Trophoblast cell (in vitro differentiated cells and primary cell): ENCODE data around the gene RPLP2.

Source experiments
- DNase-seq, 2 donors: peaks; one replicate each; pipeline ENCODE4 v3.0.0-alpha.2; 2016
- H2AFZ ChIP-seq: 2 replicates; pipeline ENCODE4 v1.6.1; 2013; ENCODE audit warnings: low read length, moderate library complexity, mild to moderate bottlenecking; ENCODE audit not compliant: insufficient read depth, poor library complexity
- H2AK5ac ChIP-seq: 2 replicates; pipeline ENCODE4 v1.6.1; 2013; ENCODE audit warnings: mild to moderate bottlenecking, low read length
- H2BK120ac ChIP-seq: 2 replicates; pipeline ENCODE4 v1.6.1; 2013; ENCODE audit warnings: low read length, mild to moderate bottlenecking, moderate library complexity; ENCODE audit not compliant: insufficient read depth, poor library complexity
- H2BK12ac ChIP-seq: 2 replicates; pipeline ENCODE4 v1.6.1; 2013; ENCODE audit warnings: mild to moderate bottlenecking, low read length, moderate library complexity
- H2BK5ac ChIP-seq: 2 replicates; pipeline ENCODE4 v1.6.1; 2013; ENCODE audit warnings: low read length, low read depth, moderate library complexity, mild to moderate bottlenecking; ENCODE audit not compliant: poor library complexity
- H3K14ac ChIP-seq: 2 replicates; pipeline ENCODE4 v1.6.1; 2013; ENCODE audit warnings: mild to moderate bottlenecking, low read length
- H3K18ac ChIP-seq: 2 replicates; pipeline ENCODE4 v1.6.1; 2013; ENCODE audit warnings: mild to moderate bottlenecking, low read length
- H3K23ac ChIP-seq: 2 replicates; pipeline ENCODE4 v1.6.1; 2013; ENCODE audit warnings: low read length
- H3K27ac ChIP-seq: 2 replicates; pipeline ENCODE4 v1.5.1; 2013; ENCODE audit warnings: low read depth, mild to moderate bottlenecking, inconsistent platforms, low read length, moderate library complexity
- H3K27me3 ChIP-seq: 2 replicates; pipeline ENCODE4 v1.6.1; 2013; ENCODE audit warnings: inconsistent platforms, mild to moderate bottlenecking, low read length, moderate library complexity; ENCODE audit not compliant: insufficient read depth
- H3K36me3 ChIP-seq, 2 experiments: 1 replicate in 1 of 2; 2 replicates in 1 of 2; pipeline ENCODE4 v1.6.1; 2013; ENCODE audit warnings: low read length in 2 of 2, mild to moderate bottlenecking in 2 of 2, moderate library complexity in 1 of 2; ENCODE audit not compliant: insufficient read depth in 2 of 2, control insufficient read depth in 1 of 2
- H3K4ac ChIP-seq: 2 replicates; pipeline ENCODE4 v1.6.1; 2013; ENCODE audit warnings: low read depth, mild to moderate bottlenecking, low read length, moderate library complexity
- H3K4me1 ChIP-seq, 2 experiments: 1 replicate in 1 of 2; 2 replicates in 1 of 2; pipeline ENCODE4 v1.6.1; 2013; ENCODE audit warnings: low read length in 2 of 2, mild to moderate bottlenecking in 2 of 2, moderate library complexity in 1 of 2; ENCODE audit not compliant: insufficient read depth in 2 of 2, control insufficient read depth in 1 of 2
- H3K4me2 ChIP-seq: 2 replicates; pipeline ENCODE4 v1.6.1; 2013; ENCODE audit warnings: inconsistent platforms, mild to moderate bottlenecking, low read length, moderate library complexity
- H3K4me3 ChIP-seq: 2 replicates; pipeline ENCODE4 v1.5.1; 2013; ENCODE audit warnings: mild to moderate bottlenecking, low read depth, low read length, inconsistent platforms
- H3K79me1 ChIP-seq: one replicate; pipeline ENCODE4 v1.6.1; 2013; ENCODE audit warnings: low read length
- H3K79me2 ChIP-seq: 2 replicates; pipeline ENCODE4 v1.6.1; 2013; ENCODE audit warnings: low read length, mild to moderate bottlenecking; ENCODE audit not compliant: control insufficient read depth, insufficient read depth, poor library complexity
- H3K9ac ChIP-seq: 2 replicates; pipeline ENCODE4 v1.6.1; 2013; ENCODE audit warnings: mild to moderate bottlenecking, low read length
- H3K9me3 ChIP-seq: 2 replicates; pipeline ENCODE4 v1.6.1; 2013; ENCODE audit warnings: low read depth, mild to moderate bottlenecking, control low read depth, inconsistent platforms, low read length; ENCODE audit not compliant: insufficient read depth
- H4K12ac ChIP-seq: 2 replicates; pipeline ENCODE4 v1.6.1; 2013; ENCODE audit warnings: low read depth, mild to moderate bottlenecking, low read length, moderate library complexity
- H4K8ac ChIP-seq: 2 replicates; pipeline ENCODE4 v1.6.1; 2013; ENCODE audit warnings: low read depth, mild to moderate bottlenecking, low read length, moderate library complexity
- H4K91ac ChIP-seq: one replicate; pipeline ENCODE4 v1.6.1; 2013; ENCODE audit warnings: low read depth, mild to moderate bottlenecking, low read length, moderate library complexity
- WGBS: extraction: QIAGEN DNeasy Blood & Tissue Kit; methylation state at CpG from one replicate; pipeline ENCODE4 v1.1.7; 2013; ENCODE audit warnings: missing lambda C conversion rate; ENCODE audit not compliant: insufficient read length, insufficient coverage; ENCODE audit errors: extremely low coverage; 5-methylcytosine and 5-hydroxymethylcytosine counted together

RPLP2 gene

GRCh38 chr11:852762-853161 lies 43.0 kb downstream of the RPLP2 start:
- no peak overlapping the region for H3K14ac ChIP-seq
- H4K91ac ChIP-seq: no peak overlapping the region
- H3K9me3 ChIP-seq: no peaks in the 10 kb centered on the region
- no peak overlapping the region for H2AK5ac ChIP-seq
- no peaks in the 10 kb centered on the region for H3K79me2 ChIP-seq
- H3K4me2 ChIP-seq: no peak overlapping the region
- no peak overlapping the region for H2BK12ac ChIP-seq
- no peak overlapping the region for H3K4ac ChIP-seq
- no peak overlapping the region for H2BK120ac ChIP-seq
- no peak overlapping the region for H3K27ac ChIP-seq
- no peak overlapping the region for H4K12ac ChIP-seq
- no peak overlapping the region for H3K9ac ChIP-seq
- H3K36me3 ChIP-seq: no peaks in the 10 kb centered on the region
- H3K23ac ChIP-seq: no peak overlapping the region
- H3K4me1 ChIP-seq: peaks cover 10 to 14% of the 10 kb centered on the region in 2 experiments
- DNase-seq: no peak
- H3K18ac ChIP-seq: no peak overlapping the region
- H2AFZ ChIP-seq: no peak overlapping the region
- H3K4me3 ChIP-seq: no peak overlapping the region
- H3K27me3 ChIP-seq: peaks cover 14% of the 10 kb centered on the region
- no peaks in the 10 kb centered on the region for H3K79me1 ChIP-seq
- no peak overlapping the region for H2BK5ac ChIP-seq
- WGBS: no CpG with 5 or more reads among the region's 15 CpGs
- H4K8ac ChIP-seq: no peak overlapping the region

DNA sequence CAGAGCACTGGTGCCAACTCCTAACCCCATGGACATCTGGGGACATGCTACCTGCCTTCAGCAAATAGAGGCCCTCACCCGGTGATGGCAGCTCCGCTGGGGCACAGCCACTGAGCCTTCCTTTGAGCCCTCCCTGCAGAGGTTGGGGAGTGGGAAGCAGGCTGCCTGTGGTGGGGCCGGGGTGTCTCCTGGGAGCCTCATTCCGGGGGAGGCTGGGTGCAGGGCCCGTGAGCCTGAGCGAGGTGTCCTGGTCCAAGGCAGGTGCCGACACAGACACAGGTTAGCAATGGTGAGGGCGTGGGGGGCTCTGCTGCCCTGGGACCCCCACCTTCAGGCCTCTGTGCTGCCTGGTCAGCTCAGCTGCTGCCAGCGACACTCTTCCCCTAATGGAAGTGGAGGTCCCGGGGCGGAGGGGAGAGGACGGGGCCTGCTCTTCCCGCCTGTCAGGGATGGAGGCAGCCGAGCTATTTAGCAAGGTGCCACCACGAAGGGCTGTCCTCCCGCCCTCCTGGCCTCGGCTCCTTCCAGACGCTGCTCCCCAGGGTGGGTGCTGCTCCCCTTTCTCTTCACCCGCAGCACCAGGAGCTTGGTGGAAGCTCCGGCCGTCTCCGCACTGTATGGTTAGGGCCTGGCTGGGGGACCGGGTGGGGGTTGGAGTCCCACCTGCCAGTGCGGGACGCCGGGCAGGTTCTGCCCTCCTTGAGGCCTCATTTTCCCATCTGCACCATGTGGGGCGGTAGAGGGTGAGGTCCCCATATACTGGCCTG lies 44.1 kb downstream of the RPLP2 start:
- Histone ChIP-seq H4K12ac (no peak overlapping the region), H3K9ac (no peak overlapping the region), H3K79me1 (no peaks in the 10 kb centered on the region), H4K8ac (no peak overlapping the region), H2BK12ac (no peak overlapping the region), H3K27ac (no peak overlapping the region), H3K9me3 (no peaks in the 10 kb centered on the region), H3K4me3 (no peak overlapping the region), H3K23ac (no peak overlapping the region), H4K91ac (no peak overlapping the region), H3K4me2 (no peak overlapping the region), H2AFZ (no peak overlapping the region), H3K4me1 (peaks cover 6 to 9% of the 10 kb centered on the region in 2 experiments), H3K36me3 (no peaks in the 10 kb centered on the region), H2BK5ac (no peak overlapping the region), H3K4ac (no peak overlapping the region), H2AK5ac (no peak overlapping the region), H3K18ac (no peak overlapping the region), H3K14ac (no peak overlapping the region), H3K27me3 (peaks cover 14% of the 10 kb centered on the region), H3K79me2 (no peaks in the 10 kb centered on the region), H2BK120ac (no peak overlapping the region)
- DNase-seq: no peak
- no CpG with 5 or more reads among the region's 27 CpGs for WGBS

DNA sequence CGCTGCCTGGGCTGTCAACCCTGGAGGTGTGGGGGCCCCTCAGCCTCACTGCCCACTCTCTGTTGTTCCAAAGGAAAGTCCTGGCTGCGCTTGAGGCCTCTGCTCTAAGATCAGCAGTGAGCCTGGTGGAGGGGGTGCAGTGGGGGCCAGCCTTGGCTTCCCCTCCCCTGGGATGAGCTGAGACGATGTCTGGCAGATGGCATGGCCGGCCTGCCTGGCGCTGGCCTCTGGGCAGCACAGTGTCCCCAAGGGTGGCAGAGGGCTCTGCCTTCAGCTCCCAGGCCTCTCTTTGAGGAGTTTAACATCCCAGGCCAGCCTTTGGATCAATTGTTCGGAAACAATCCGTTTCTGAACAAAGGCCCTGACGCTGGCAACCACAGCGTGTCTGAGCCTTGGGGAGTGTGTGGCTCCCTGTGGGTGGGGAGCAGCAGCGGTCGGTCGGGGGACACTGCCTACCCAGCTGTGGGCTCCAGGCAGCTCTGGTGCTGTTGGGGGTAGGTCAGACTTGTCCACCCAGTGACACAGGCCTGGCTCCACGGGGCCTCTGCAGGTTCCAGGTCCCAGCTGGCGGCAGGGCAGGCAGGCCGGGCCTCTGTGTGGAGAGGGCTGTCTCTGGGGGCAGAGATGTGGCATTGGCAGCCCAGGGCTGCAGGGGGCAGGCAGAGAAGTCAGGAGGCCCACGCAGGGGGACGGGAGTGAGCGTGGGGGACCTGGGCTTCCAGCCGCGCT lies 45.0 kb downstream of the RPLP2 start:
- Histone ChIP-seq H2AK5ac (no peak overlapping the region), H2BK5ac (no peak overlapping the region), H3K79me1 (no peaks in the 10 kb centered on the region), H3K14ac (no peak overlapping the region), H2BK120ac (no peak overlapping the region), H2BK12ac (no peak overlapping the region), H4K91ac (no peak overlapping the region), H3K9me3 (no peaks in the 10 kb centered on the region), H3K27me3 (peaks cover 13% of the 10 kb centered on the region), H3K4me2 (no peak overlapping the region), H3K9ac (no peak overlapping the region), H4K12ac (no peak overlapping the region), H3K4me1 (peaks cover 5 to 6% of the 10 kb centered on the region in 2 experiments), H3K27ac (no peak overlapping the region), H3K18ac (no peak overlapping the region), H3K36me3 (no peaks in the 10 kb centered on the region), H3K79me2 (no peaks in the 10 kb centered on the region), H3K23ac (no peak overlapping the region), H4K8ac (no peak overlapping the region), H2AFZ (no peak overlapping the region), H3K4me3 (no peak overlapping the region), H3K4ac (no peak overlapping the region)
- WGBS: no CpG with 5 or more reads among the region's 20 CpGs
- no peak for DNase-seq

GRCh38 chr11:855330-855674 lies 45.5 kb downstream of the RPLP2 start:
- Histone ChIP-seq H3K14ac (no peak overlapping the region), H3K9me3 (no peaks in the 10 kb centered on the region), H4K91ac (no peak overlapping the region), H3K4me2 (no peak overlapping the region), H3K79me2 (no peaks in the 10 kb centered on the region), H2BK5ac (no peak overlapping the region), H2AFZ (no peak overlapping the region), H3K27me3 (peaks cover 7% of the 10 kb centered on the region), H4K12ac (no peak overlapping the region), H2AK5ac (no peak overlapping the region), H2BK120ac (no peak overlapping the region), H3K4ac (no peak overlapping the region), H3K27ac (no peak overlapping the region), H3K79me1 (no peaks in the 10 kb centered on the region), H3K23ac (no peak overlapping the region), H3K4me3 (no peak overlapping the region), H2BK12ac (no peak overlapping the region), H3K18ac (no peak overlapping the region), H3K4me1 (peaks cover 2 to 5% of the 10 kb centered on the region in 2 experiments), H3K9ac (no peak overlapping the region), H3K36me3 (no peaks in the 10 kb centered on the region), H4K8ac (no peak overlapping the region)
- DNase-seq: no peak
- WGBS: no CpG with 5 or more reads among the region's 7 CpGs
